ENCODE data around the gene EIPR1.

EIPR1 gene

GRCh38 chr2:3145471-3146021 is 232.1 kb downstream of the EIPR1 start:
- no peak for DNase-seq

- no peak for DNase-seq
Observed at GRCh38 chr2:3144856-3145255, 232.8 kb downstream of the EIPR1 start.

- DNase-seq: no peak
Observed at GRCh38 chr2:3143602-3144001, 234.0 kb downstream of the EIPR1 start.

GRCh38 chr2:3142961-3143571 is 234.6 kb downstream of the EIPR1 start:
- DNase-seq: no peak

GRCh38 chr2:3142210-3142609 is 235.4 kb downstream of the EIPR1 start:
- DNase-seq: no peak

GRCh38 chr2:3141696-3142095 is 235.9 kb downstream of the EIPR1 start:
- no peak for DNase-seq

- DNase-seq: no peak
Observed at GRCh38 chr2:3139906-3140305, 237.7 kb downstream of the EIPR1 start.
